Measurements from ENCODE around the gene PIH1D1. TPM values are rescaled to one million over a fixed set of nuclear protein-coding genes. Genes with fewer than 3 reads are reported as not detected.

PIH1D1 gene
- total and polyA plus RNA-seq, 2 of the 8 experiments (the other 6 are each of a cell fraction or from before 2014, with no cell fraction given) = 146 to 195 TPM

- H3K14ac ChIP-seq (ENCODE audit: insufficient read length) = no peak overlapping the region
- H2BK12ac ChIP-seq (ENCODE audit: low read depth, low read length) = no peak overlapping the region
- no peak overlapping the region for H4K5ac ChIP-seq (ENCODE audit: insufficient read length, low read depth, low read length)
- H4K20me1 ChIP-seq (replicated peaks in 1 of 2; ENCODE audit: control insufficient read depth in 1 of 2, insufficient read depth in 2 of 2, low read length in 2 of 2) = no peaks in the 10 kb centered on the region
- no peak overlapping the region for H2BK120ac ChIP-seq (replicated peaks; ENCODE audit: low read depth, low read length)
- no peak overlapping the region for H3K18ac ChIP-seq (ENCODE audit: extremely low read depth, low read length)
- H3K27ac ChIP-seq (ENCODE audit: low read depth, low read length) = no peak overlapping the region
- H3K79me1 ChIP-seq (ENCODE audit: low read depth, low read length) = no peaks in the 10 kb centered on the region
- ChIA-PET POLR2A (ENCODE audit: partially characterized antibody) (interaction anchor here (0.7 to 2.3 kb wide), 9 partner anchors 10 to 126 kb away, joined by 3 to 17 read pairs (median 4); partner anchors contain the start of genes GFY and RPL13A), CTCF (ENCODE audit: partially characterized antibody) (interaction anchor here (0.6 to 4.7 kb wide), 5 partner anchors 11 to 1991 kb away, joined by 3 to 38 read pairs (median 5); partner anchors contain the start of genes DKKL1, GFY and PTH2)
- H3K9ac ChIP-seq (replicated peaks in 1 of 4; ENCODE audit: extremely low read depth in 1 of 4, low read depth in 3 of 4, low read length in 3 of 4) = no peak overlapping the region
- no peak overlapping the region for H3K23ac ChIP-seq (ENCODE audit: insufficient read length)
- H4K91ac ChIP-seq (replicated peaks; ENCODE audit: insufficient read length, low read length) = no peak overlapping the region
- peak overlapping the region; percentile 79 for H3K4ac ChIP-seq (replicated peaks; ENCODE audit: insufficient read length, low read depth, low read length)
- no peak overlapping the region for H2BK5ac ChIP-seq (ENCODE audit: low read depth, low read length)
- no peak for DNase-seq (ENCODE audit: low read depth in 1 of 2, low spot score in 2 of 2)
- H2BK15ac ChIP-seq (ENCODE audit: low read length) = peak overlapping the region; percentile 1; the same call in 1 of the 2 replicates
- 95% methylated on average over 18 of the region's 18 CpGs; no CpG with 5 or more reads in 1 of the 2 experiments for WGBS, 2 experiments (ENCODE audit: extremely low coverage in 1 of 2, insufficient coverage in 1 of 2, insufficient read length in 1 of 2, insufficient replicate concordance in 2 of 2, low coverage in 1 of 2, low lambda C conversion rate in 2 of 2, missing lambda C conversion rate in 1 of 2)
- H3K4me3 ChIP-seq (ENCODE audit: extremely low read depth in 1 of 4, insufficient read depth in 2 of 4, low read depth in 3 of 4, low read length in 4 of 4) = no peak overlapping the region
- no peak overlapping the region; the same call in 1 of the 2 replicates for H2AK5ac ChIP-seq (ENCODE audit: low read depth, low read length)
- H3K23me2 ChIP-seq (ENCODE audit: low read depth, low read length) = peaks cover 9% of the 10 kb centered on the region; the same call in 1 of the 2 replicates
- H3K4me2 ChIP-seq (ENCODE audit: insufficient read depth in 1 of 2, low read depth in 2 of 2, low read length in 2 of 2) = no peak overlapping the region; a peak in 1 of 4 replicates
- FAIRE-seq = no peak
- H3K56ac ChIP-seq (replicated peaks; ENCODE audit: insufficient read length, low read depth, low read length) = no peak overlapping the region
- H4K8ac ChIP-seq (ENCODE audit: extremely low read depth, insufficient read depth, low read length) = no peak overlapping the region
- peaks cover 0 to 2% of the 10 kb centered on the region in 2 experiments; a peak in 1 of 4 replicates for H3K9me3 ChIP-seq (ENCODE audit: insufficient read depth in 2 of 2, low read depth in 1 of 2, low read length in 1 of 2)
- no peak overlapping the region for H2AFZ ChIP-seq (ENCODE audit: low read length)
- H3K27me3 ChIP-seq (replicated peaks in 1 of 4; ENCODE audit: control insufficient read depth in 3 of 4, extremely low read depth in 1 of 4, insufficient read depth in 3 of 4, low read length in 3 of 4) = peaks cover 23 to 62% (median 51%) of the 10 kb centered on the region in 4 experiments; a peak in 6 of 7 replicates
- no peaks in the 10 kb centered on the region for H3K79me2 ChIP-seq (ENCODE audit: control insufficient read depth in 1 of 2, insufficient read depth in 2 of 2, low read length in 2 of 2)
- peaks cover 0 to 21% (median 12%) of the 10 kb centered on the region in 4 experiments; a peak in 5 of 7 replicates for H3K4me1 ChIP-seq (replicated peaks in 1 of 4; ENCODE audit: control insufficient read depth in 3 of 4, insufficient read depth in 4 of 4, low read length in 3 of 4)
- H3K36me3 ChIP-seq (ENCODE audit: control insufficient read depth in 2 of 4, insufficient read depth in 4 of 4, low read length in 3 of 4) = no peaks in the 10 kb centered on the region
- H2BK20ac ChIP-seq (ENCODE audit: low read length) = no peak overlapping the region
- no peak for TF ChIP-seq RAD21 (IDR thresholded peaks at IDR 0.05 in 1 of 2, conservative IDR thresholded peaks at IDR 0.05 in 1 of 2; ENCODE audit: low read depth in 2 of 2, low read length in 2 of 2)
- no peak for TF ChIP-seq TEAD4 (IDR thresholded peaks at IDR 0.05; ENCODE audit: low read depth, low read length)
- no peak for TF ChIP-seq EZH2 (IDR thresholded peaks at IDR 0.05; ENCODE audit: low read depth, low read length, severe bottlenecking)
- no peak for TF ChIP-seq JUN (IDR thresholded peaks at IDR 0.05; ENCODE audit: low read depth, low read length)
- TF ChIP-seq KDM5A (IDR thresholded peaks at IDR 0.05; ENCODE audit: low read length) = no peak
These were observed 16.6 kb downstream of the PIH1D1 start for GRCh38 chr19:49434907-49435583.

Data from H1 (cell line).